ENCODE data around the gene UPF2.

DNA sequence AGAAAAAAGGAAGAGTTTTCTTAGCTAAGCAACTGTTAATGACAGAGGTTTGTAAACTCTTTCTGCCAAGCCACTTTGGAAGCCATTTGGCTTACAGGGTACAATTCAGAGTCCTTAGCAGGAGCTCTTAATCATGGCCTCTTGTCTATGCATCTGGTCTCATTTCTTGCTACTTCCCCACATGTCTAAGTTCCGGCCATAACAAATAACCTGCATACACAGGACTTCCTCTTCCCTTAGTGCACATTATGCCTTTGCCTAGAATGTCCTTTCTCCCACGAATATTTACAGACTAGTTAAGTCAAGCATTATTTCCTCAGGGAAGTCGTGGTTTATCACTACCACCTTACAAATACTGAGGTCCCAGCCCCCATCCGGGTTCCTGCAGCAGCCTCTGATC lies 8.6 kb upstream of the UPF2 start:
- TF ChIP-seq TAF1 (IDR thresholded peaks at IDR 0.05; ENCODE audit: borderline replicate concordance, insufficient read depth, low read length) (no peak), POLR2AphosphoS5 (IDR thresholded peaks at IDR 0.05; ENCODE audit: low read depth, low read length) (no peak)
